Left lobe of liver (tissue), 2 donors: Measurements from ENCODE around the gene SYNPO2. TPM values are rescaled to one million over a fixed set of nuclear protein-coding genes. Genes with fewer than 3 reads are reported as not detected.
"Not testable (repeated sequence)": the region's sequence is repeated elsewhere in the genome, so short reads cannot be mapped to it uniquely, and the experiment has no call there.

Experiments used
- ATAC-seq: fragments of 200-7000 bp; cut with Tn5 transposase; one replicate; pipeline ENCODE4 v1.9.1; 2020; ENCODE audit warnings: mild to moderate bottlenecking, moderate library complexity
- DNase-seq: peaks from one replicate; pipeline ENCODE4 v3.0.0-alpha.2; 2020; ENCODE audit warnings: low spot score
- total RNA-seq: library from RNA; stranded (reverse); gene quantifications from one replicate; pipeline ENCODE4 v1.2.1, GENCODE V29; 2021
- donor health status: DM: no; HTN: no; CAD: no; lungs with moderate emphysema.
- donor health status: DM: no; HTN: yes; CAD: no.

The SYNPO2 gene
- total RNA-seq, 1 donor from 2014 or later, result 3.6 TPM

- DNase-seq (no peak), ATAC-seq (no peak)
These were observed 139.6 kb downstream of the SYNPO2 start for GRCh38 chr4:119028296-119028695.

- no peak for ATAC-seq
- no peak for DNase-seq
These were observed 141.3 kb downstream of the SYNPO2 start for GRCh38 chr4:119029847-119030535.

- no peak for ATAC-seq
- DNase-seq, result no peak
These were observed 141.9 kb downstream of the SYNPO2 start for GRCh38 chr4:119030536-119030890.

GRCh38 chr4:119031218-119031617, 142.6 kb downstream of the SYNPO2 start:
- DNase-seq (no peak), ATAC-seq (no peak)

- ATAC-seq, result no peak
- no peak for DNase-seq
These were observed 144.4 kb downstream of the SYNPO2 start for GRCh38 chr4:119032921-119033685.

GRCh38 chr4:119034276-119035008, 145.8 kb downstream of the SYNPO2 start:
- ATAC-seq, result no peak
- DNase-seq, result no peak

GRCh38 chr4:119035951-119036737, 147.5 kb downstream of the SYNPO2 start:
- no peak for DNase-seq
- ATAC-seq, result no peak

GRCh38 chr4:119037709-119038108, 149.1 kb downstream of the SYNPO2 start:
- DNase-seq (no peak), ATAC-seq (no peak)

GRCh38 chr4:119038116-119038841, 149.6 kb downstream of the SYNPO2 start:
- DNase-seq (no peak), ATAC-seq (no peak)

GRCh38 chr4:119039160-119039559, 150.5 kb downstream of the SYNPO2 start:
- DNase-seq, result no peak
- ATAC-seq, result no peak

GRCh38 chr4:119039779-119040178, 151.1 kb downstream of the SYNPO2 start:
- DNase-seq, result no peak
- no peak for ATAC-seq

- ATAC-seq (no peak), DNase-seq (no peak)
These were observed 151.6 kb downstream of the SYNPO2 start for GRCh38 chr4:119040261-119040660.

- peak; percentile 73 for ATAC-seq
These were observed 152.1 kb downstream of the SYNPO2 start for GRCh38 chr4:119040694-119041185.

GRCh38 chr4:119041396-119041795, 152.7 kb downstream of the SYNPO2 start:
- no peak for ATAC-seq

More at GRCh38 chr4:119040694-119041185, 152.1 kb downstream of the SYNPO2 start:
- DNase-seq, result no peak

GRCh38 chr4:119041951-119042560, 153.4 kb downstream of the SYNPO2 start:
- DNase-seq (peak; percentile 64), ATAC-seq (peak; percentile 97)

More at GRCh38 chr4:119041396-119041795, 152.7 kb downstream of the SYNPO2 start:
- DNase-seq, result no peak

GRCh38 chr4:119046263-119046662, 157.6 kb downstream of the SYNPO2 start:
- DNase-seq (no peak), ATAC-seq (no peak)

GRCh38 chr4:119047059-119047458, 158.4 kb downstream of the SYNPO2 start:
- ATAC-seq, DNase-seq: not testable (repeated sequence)

GRCh38 chr4:119048446-119048845, 159.8 kb downstream of the SYNPO2 start:
- DNase-seq, result no peak
- ATAC-seq, result no peak

GRCh38 chr4:119049342-119049741, 160.7 kb downstream of the SYNPO2 start:
- no peak for DNase-seq
- no peak for ATAC-seq
